GM10266 (cell line): Measurements from ENCODE around the gene CD163L1.
A peak's percentile ranks its signal among the peaks of the same experiment; 100 is the strongest.

Experiments
- DNase-seq: peaks from one replicate; pipeline ENCODE4 v3.0.0; 2012; ENCODE audit errors: extremely low spot score
- TF ChIP-seq, protein P1 (sequence below): IDR thresholded peaks from 2 replicates; pipeline ENCODE4 v1.5.1; 2012; ENCODE audit warnings: mild to moderate bottlenecking, low read depth; ENCODE audit not compliant: control insufficient read depth, insufficient read depth; ENCODE audit errors: missing control alignments

CD163L1 gene

DNA sequence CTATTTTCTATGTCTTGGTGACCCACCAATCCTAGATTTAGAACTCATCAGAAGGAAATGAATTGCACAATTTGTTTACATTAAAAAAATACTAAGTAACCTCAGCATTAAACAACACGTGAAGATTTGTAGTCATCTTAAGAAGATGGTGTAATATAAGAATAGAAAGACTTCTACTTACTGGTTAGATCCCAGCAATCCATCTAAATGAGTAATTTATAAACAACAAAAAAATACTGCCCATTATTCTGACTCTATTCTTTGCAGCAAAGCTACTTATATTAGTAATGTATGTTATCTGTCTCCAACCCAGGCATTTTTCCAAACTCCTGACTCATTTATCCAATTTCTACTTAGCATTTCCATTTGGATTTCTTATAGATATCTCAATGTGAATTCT lies 67.8 kb downstream of the CD163L1 start:
- TF ChIP-seq, protein P1, sequence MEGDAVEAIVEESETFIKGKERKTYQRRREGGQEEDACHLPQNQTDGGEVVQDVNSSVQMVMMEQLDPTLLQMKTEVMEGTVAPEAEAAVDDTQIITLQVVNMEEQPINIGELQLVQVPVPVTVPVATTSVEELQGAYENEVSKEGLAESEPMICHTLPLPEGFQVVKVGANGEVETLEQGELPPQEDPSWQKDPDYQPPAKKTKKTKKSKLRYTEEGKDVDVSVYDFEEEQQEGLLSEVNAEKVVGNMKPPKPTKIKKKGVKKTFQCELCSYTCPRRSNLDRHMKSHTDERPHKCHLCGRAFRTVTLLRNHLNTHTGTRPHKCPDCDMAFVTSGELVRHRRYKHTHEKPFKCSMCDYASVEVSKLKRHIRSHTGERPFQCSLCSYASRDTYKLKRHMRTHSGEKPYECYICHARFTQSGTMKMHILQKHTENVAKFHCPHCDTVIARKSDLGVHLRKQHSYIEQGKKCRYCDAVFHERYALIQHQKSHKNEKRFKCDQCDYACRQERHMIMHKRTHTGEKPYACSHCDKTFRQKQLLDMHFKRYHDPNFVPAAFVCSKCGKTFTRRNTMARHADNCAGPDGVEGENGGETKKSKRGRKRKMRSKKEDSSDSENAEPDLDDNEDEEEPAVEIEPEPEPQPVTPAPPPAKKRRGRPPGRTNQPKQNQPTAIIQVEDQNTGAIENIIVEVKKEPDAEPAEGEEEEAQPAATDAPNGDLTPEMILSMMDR: no peak
- no peak for DNase-seq

DNA sequence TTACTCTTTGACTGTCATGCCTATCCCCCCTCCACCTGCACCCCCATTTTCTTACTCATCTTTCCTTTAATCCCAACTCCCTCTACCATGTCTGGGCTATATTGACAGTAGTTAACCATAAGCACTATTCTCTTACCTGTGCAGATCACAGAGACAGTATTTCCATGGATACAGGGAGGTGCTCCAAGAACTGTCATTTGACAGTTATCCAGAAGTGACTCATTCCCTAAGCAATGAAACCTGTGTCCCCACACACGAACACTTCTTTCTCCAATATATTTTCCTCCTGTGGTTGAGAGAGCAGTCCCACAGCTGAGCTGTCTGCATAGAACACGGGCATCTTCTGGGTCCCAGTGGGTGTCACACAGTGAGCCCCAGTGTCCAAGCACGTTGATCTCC lies 68.8 kb downstream of the CD163L1 start:
- no peak for DNase-seq

DNA sequence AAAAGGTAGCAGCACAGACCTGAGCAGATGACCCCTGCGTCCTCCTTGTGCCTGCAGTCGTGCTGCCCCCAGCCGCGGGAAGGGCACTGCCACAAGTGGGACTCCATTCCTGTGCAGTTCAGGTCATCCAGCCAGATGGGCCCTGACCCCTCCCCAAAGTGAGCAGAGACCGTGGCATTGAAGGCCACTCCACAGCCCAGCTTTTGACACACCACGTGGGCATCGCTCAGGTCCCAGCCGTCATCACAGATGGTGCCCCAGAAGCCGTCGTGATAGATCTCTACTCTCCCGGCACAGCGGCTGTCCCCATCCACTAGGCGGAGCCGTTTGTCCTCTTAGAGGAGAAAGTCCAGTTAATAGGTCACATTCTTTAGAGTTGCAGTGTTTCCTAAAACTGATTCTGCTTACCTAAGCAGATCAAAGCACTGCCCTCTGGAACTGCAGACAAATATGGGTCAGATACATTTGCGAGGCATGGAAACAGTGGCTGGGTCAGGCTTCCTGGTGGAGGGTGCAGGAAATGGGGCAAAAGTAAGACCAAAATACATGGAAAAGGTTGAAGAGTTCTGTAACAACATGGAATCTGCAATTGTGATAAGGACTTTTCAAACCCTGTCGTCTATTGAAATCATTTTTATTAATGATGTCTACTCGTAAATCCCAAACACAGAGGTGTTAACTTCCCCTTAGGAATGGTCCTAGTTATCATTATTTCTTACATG lies 69.4 kb downstream of the CD163L1 start:
- TF ChIP-seq, protein P1: peak; percentile 51
- peak; percentile 8 for DNase-seq

More for the DNA sequence above, 68.8 kb downstream of the CD163L1 start:
- TF ChIP-seq, protein P1: no peak

DNA sequence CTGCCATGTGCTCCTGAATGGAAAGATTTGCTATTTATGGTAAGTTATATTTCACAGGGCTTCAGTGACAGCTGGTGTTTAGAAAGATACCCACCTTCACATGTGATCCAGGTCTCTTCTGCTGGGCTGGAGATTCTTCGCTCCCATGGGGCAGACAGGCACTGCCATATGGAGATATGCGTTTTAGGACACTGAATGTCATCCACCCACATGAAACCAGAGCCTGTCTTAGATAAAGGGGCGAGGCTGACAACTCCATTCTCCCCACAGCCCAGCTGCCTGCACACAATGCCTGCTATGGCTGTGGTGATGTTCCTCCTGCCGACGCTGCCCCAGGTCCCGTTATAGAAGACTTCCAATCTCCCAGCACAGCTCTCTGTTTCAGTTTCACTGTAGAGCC lies 70.7 kb downstream of the CD163L1 start:
- TF ChIP-seq, protein P1: no peak
- DNase-seq: no peak

DNA sequence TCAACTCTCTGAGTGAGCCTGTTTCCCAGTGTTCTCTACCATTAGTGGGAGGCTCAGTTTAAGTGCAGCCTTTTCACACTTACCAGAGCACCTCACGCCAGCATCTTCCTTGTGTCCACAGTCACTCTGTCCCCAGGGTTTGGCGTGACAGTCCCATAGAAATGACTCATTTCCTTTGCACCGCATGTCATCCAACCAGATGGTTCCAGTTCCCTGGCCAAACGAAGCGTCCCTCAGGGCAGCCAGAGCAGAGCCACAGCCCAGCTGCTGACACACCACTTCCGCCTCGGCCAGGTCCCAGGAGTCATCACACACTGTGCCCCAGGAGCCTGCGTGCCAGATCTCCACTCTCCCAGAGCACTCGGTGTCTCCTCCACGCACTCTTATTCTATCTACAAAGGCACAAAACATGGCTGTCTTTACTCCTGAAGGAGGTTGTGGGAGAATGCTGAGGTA lies 74.7 kb downstream of the CD163L1 start:
- no peak for DNase-seq
- TF ChIP-seq, protein P1: no peak

DNA sequence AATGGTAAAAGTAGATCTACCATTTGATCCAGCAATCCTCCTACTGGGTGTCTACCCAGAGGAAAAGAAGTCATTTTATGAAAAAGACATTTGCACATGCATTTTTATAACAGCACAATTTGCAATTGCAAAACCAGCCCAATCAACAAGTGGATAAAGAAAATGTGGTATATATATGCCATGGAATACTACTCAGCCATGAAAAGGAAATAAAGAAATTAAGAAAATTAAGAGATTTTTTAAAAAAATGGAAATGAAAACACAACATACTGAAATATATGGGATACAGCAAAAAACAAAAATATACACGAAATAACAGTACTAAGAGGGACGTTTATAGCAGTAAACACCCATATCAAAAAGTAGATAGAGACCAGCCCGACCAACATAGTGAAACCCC lies 81.2 kb downstream of the CD163L1 start:
- TF ChIP-seq, protein P1: no peak
- no peak for DNase-seq

DNA sequence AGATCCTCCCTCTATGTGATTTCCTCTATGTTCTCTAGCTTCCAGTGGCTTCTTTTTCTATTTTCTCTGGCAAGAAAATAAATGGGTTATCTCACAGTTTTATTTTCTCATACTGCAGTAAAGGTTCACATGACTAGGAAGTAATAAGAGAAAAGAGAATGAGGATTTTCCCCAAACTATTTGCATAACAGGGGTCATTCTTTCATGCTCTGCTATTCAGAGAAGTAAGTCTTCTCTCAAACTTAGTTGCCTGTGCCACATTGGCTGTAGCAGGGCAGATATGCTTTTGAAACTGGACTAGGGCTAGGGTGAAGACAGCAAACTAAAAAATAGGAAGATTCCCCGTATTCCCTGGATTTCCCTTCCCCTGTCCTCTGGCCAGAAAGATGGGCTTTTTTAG lies 82.7 kb downstream of the CD163L1 start:
- TF ChIP-seq, protein P1: no peak
- no peak for DNase-seq
